ENCODE data around the gene SLC2A10.

Gene SLC2A10

DNA sequence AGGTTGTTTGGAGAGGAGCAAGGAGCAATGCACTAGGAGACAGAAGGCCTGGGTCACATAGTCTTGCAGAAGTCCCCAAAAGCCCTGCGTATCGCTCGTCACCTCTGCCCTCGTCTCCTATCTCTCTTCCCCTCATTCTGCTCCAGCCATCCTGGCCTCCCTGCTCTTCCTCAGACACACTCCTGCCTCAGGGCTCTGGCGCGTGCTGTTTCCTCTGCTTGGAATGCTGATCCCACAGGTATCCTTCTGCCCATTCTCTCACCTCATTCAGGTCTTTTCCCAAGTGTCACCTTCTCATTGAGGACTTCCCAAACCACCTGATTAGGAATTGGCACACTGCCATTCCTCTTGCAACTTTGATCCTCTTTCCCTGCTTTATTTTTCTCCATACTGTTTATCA, 9.0 kb upstream of the SLC2A10 start (continued):
- TF ChIP-seq, protein P1, sequence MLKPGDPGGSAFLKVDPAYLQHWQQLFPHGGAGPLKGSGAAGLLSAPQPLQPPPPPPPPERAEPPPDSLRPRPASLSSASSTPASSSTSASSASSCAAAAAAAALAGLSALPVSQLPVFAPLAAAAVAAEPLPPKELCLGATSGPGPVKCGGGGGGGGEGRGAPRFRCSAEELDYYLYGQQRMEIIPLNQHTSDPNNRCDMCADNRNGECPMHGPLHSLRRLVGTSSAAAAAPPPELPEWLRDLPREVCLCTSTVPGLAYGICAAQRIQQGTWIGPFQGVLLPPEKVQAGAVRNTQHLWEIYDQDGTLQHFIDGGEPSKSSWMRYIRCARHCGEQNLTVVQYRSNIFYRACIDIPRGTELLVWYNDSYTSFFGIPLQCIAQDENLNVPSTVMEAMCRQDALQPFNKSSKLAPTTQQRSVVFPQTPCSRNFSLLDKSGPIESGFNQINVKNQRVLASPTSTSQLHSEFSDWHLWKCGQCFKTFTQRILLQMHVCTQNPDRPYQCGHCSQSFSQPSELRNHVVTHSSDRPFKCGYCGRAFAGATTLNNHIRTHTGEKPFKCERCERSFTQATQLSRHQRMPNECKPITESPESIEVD (tag by site-specific recombination; IDR thresholded peaks at IDR 0.05): no peak
- TF ChIP-seq, protein P2, sequence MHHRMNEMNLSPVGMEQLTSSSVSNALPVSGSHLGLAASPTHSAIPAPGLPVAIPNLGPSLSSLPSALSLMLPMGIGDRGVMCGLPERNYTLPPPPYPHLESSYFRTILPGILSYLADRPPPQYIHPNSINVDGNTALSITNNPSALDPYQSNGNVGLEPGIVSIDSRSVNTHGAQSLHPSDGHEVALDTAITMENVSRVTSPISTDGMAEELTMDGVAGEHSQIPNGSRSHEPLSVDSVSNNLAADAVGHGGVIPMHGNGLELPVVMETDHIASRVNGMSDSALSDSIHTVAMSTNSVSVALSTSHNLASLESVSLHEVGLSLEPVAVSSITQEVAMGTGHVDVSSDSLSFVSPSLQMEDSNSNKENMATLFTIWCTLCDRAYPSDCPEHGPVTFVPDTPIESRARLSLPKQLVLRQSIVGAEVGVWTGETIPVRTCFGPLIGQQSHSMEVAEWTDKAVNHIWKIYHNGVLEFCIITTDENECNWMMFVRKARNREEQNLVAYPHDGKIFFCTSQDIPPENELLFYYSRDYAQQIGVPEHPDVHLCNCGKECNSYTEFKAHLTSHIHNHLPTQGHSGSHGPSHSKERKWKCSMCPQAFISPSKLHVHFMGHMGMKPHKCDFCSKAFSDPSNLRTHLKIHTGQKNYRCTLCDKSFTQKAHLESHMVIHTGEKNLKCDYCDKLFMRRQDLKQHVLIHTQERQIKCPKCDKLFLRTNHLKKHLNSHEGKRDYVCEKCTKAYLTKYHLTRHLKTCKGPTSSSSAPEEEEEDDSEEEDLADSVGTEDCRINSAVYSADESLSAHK (tag by site-specific recombination; IDR thresholded peaks at IDR 0.05): no peak
- no peak for TF ChIP-seq ZNF146 (tag by site-specific recombination; IDR thresholded peaks at IDR 0.05)
- TF ChIP-seq ZEB2 (tag by site-specific recombination; IDR thresholded peaks at IDR 0.05): no peak

DNA sequence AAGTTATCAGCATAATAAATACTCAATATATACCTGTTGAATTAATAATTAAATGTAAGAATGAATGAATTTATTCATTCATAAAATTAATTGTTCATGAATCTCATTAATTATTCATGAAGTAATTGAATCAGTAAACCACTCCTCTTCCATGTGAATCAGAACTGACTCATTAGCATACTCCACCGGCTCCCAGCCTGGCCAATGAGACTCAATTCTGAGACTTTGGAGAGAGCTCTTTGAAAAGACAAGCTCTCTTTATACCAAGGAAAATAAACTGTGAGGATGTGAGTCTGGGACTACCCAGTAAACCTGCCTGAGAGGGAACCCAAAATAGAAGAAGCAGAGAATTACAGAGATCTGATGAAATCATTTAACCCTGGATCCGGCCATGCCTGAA, 8.4 kb upstream of the SLC2A10 start:
- Histone ChIP-seq H3K4me1 (ENCODE audit: control insufficient read depth, insufficient read depth, low read length) (no peaks in the 10 kb centered on the region), H3K9me3 (ENCODE audit: control insufficient read depth, insufficient read depth, low read depth, low read length) (no peaks in the 10 kb centered on the region), H3K4me3 (ENCODE audit: low read depth, low read length) (no peak overlapping the region), H3K27ac (ENCODE audit: extremely low read depth, low read depth, low read length) (no peak overlapping the region), H3K36me3 (ENCODE audit: control insufficient read depth in 2 of 2, insufficient read depth in 1 of 2, low read length in 2 of 2) (no peaks in the 10 kb centered on the region)
- ChIA-PET POLR2A (no interaction called here), CTCF (interaction anchor here (0.6 to 1.9 kb wide), 3 partner anchors 11 to 140 kb away, joined by 5 to 9 read pairs (median 5); no protein-coding TSS in a partner anchor)
- no peak for TF ChIP-seq ZNF621 (tag by site-specific recombination; IDR thresholded peaks at IDR 0.05)
- TF ChIP-seq REPIN1 (tag by site-specific recombination; IDR thresholded peaks at IDR 0.05; ENCODE audit: low read depth): no peak
- TF ChIP-seq KLF7 (tag by site-specific recombination; IDR thresholded peaks at IDR 0.05; ENCODE audit: borderline replicate concordance): no peak
- no peak for TF ChIP-seq ZNF777 (tag by site-specific recombination; IDR thresholded peaks at IDR 0.05; ENCODE audit: borderline replicate concordance)
- TF ChIP-seq ZNF571 (tag by site-specific recombination; IDR thresholded peaks at IDR 0.05): no peak
- TF ChIP-seq, protein P3, sequence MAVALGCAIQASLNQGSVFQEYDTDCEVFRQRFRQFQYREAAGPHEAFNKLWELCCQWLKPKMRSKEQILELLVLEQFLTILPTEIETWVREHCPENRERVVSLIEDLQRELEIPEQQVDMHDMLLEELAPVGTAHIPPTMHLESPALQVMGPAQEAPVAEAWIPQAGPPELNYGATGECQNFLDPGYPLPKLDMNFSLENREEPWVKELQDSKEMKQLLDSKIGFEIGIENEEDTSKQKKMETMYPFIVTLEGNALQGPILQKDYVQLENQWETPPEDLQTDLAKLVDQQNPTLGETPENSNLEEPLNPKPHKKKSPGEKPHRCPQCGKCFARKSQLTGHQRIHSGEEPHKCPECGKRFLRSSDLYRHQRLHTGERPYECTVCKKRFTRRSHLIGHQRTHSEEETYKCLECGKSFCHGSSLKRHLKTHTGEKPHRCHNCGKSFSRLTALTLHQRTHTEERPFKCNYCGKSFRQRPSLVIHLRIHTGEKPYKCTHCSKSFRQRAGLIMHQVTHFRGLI (tag by site-specific recombination; IDR thresholded peaks at IDR 0.05): no peak
- TF ChIP-seq EGR2 (tag by site-specific recombination; IDR thresholded peaks at IDR 0.05; ENCODE audit: low read depth): no peak
- no peak for TF ChIP-seq ZNF776 (tag by site-specific recombination; IDR thresholded peaks at IDR 0.05; ENCODE audit: borderline replicate concordance)
- no peak for TF ChIP-seq ZNF830 (tag by site-specific recombination; IDR thresholded peaks at IDR 0.05; ENCODE audit: low read depth)
- no peak for TF ChIP-seq ZIC2 (tag by site-specific recombination; IDR thresholded peaks at IDR 0.05)

DNA sequence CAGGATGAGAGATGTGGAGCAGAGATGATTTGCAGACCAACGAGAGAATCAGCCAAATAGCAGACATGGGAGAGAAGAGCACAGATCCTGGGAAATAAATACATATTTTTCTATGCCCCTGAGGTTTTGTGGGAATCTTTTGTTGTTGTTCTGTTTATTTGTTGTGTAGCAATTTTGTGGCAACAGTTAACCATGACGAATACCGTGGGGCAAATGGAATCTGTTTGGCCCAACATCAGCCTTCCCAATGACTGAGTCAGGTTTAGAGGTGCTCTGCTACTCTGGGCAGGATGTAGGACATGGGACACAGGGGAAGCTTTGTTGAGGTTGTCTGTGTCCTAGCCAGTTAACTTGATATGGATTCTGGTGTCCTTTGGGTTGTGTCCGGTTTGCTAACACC, 7.9 kb upstream of the SLC2A10 start:
- Histone ChIP-seq H3K4me3 (ENCODE audit: low read depth, low read length) (no peak overlapping the region), H3K36me3 (ENCODE audit: control insufficient read depth in 2 of 2, insufficient read depth in 1 of 2, low read length in 2 of 2) (no peaks in the 10 kb centered on the region), H3K27ac (ENCODE audit: extremely low read depth, low read depth, low read length) (no peak overlapping the region), H3K4me1 (ENCODE audit: control insufficient read depth, insufficient read depth, low read length) (no peaks in the 10 kb centered on the region), H3K9me3 (ENCODE audit: control insufficient read depth, insufficient read depth, low read depth, low read length) (no peaks in the 10 kb centered on the region)
- CTCF ChIA-PET: interaction anchor here (0.6 to 1.9 kb wide), 4 partner anchors 10 to 140 kb away, joined by 5 to 9 read pairs (median 6); no protein-coding TSS in a partner anchor
- TF ChIP-seq ZNF654 (tag by site-specific recombination; IDR thresholded peaks at IDR 0.05; ENCODE audit: low read depth) (no peak), ZNF366 (tag by site-specific recombination; conservative IDR thresholded peaks at IDR 0.05) (no peak), ZNF132 (tag by site-specific recombination; IDR thresholded peaks at IDR 0.05; ENCODE audit: borderline replicate concordance) (no peak), HOXC10 (CRISPR knock-in tag; IDR thresholded peaks at IDR 0.05) (no peak), ZNF571 (tag by site-specific recombination; IDR thresholded peaks at IDR 0.05) (no peak), YY1 (tag by site-specific recombination; IDR thresholded peaks at IDR 0.05) (no peak), ZNF777 (tag by site-specific recombination; IDR thresholded peaks at IDR 0.05; ENCODE audit: borderline replicate concordance) (no peak), ZNF521 (tag by site-specific recombination; IDR thresholded peaks at IDR 0.05) (no peak), ZNF423 (tag by site-specific recombination; IDR thresholded peaks at IDR 0.05) (no peak), ZSCAN30 (tag by site-specific recombination; IDR thresholded peaks at IDR 0.05) (no peak)
- TF ChIP-seq, protein P4, sequence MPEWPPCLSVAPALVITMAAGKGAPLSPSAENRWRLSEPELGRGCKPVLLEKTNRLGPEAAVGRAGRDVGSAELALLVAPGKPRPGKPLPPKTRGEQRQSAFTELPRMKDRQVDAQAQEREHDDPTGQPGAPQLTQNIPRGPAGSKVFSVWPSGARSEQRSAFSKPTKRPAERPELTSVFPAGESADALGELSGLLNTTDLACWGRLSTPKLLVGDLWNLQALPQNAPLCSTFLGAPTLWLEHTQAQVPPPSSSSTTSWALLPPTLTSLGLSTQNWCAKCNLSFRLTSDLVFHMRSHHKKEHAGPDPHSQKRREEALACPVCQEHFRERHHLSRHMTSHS (tag by site-specific recombination; IDR thresholded peaks at IDR 0.05): no peak
- POLR2A ChIA-PET: no interaction called here
